ENCODE data around the gene CCDC183. TPM values are rescaled to one million over a fixed set of nuclear protein-coding genes. Genes with fewer than 3 reads are reported as not detected.

The CCDC183 gene
- polyA plus RNA-seq, 2 donors, result 0.32 to 1.1 TPM

GRCh38 chr9:136821826-136822544, 25.8 kb downstream of the CCDC183 start:
- WGBS, 2 donors, result 81 to 86% methylated on average over 41 to 42 of the region's 42 CpGs
- Histone ChIP-seq H3K9me3 (ENCODE audit: control insufficient read depth in 2 of 2, insufficient read depth in 1 of 2, low read depth in 1 of 2, low read length in 1 of 2) (no peaks in the 10 kb centered on the region), H3K27ac (ENCODE audit: low read depth in 2 of 2, low read length in 1 of 2) (no peak overlapping the region), H3K4me3 (ENCODE audit: low read depth in 1 of 2, low read length in 2 of 2) (no peak overlapping the region), H3K4me1 (ENCODE audit: control insufficient read depth in 2 of 2, insufficient read depth in 2 of 2, low read length in 1 of 2) (no peaks in the 10 kb centered on the region), H3K27me3 (ENCODE audit: control insufficient read depth in 1 of 2, insufficient read depth in 2 of 2, low read length in 2 of 2) (no peaks in the 10 kb centered on the region), H3K36me3 (ENCODE audit: control insufficient read depth in 2 of 2, insufficient read depth in 2 of 2, low read length in 1 of 2) (peaks cover 13 to 22% of the 10 kb centered on the region in 2 donors)

- WGBS, 2 donors, result 86 to 87% methylated on average over 30 of the region's 30 CpGs
- H3K27me3 ChIP-seq (ENCODE audit: control insufficient read depth in 1 of 2, insufficient read depth in 2 of 2, low read length in 2 of 2), result no peaks in the 10 kb centered on the region
- peaks cover 13 to 29% of the 10 kb centered on the region in 2 donors for H3K36me3 ChIP-seq (ENCODE audit: control insufficient read depth in 2 of 2, insufficient read depth in 2 of 2, low read length in 1 of 2)
- H3K4me3 ChIP-seq (ENCODE audit: low read depth in 1 of 2, low read length in 2 of 2), result no peak overlapping the region
- H3K27ac ChIP-seq (ENCODE audit: low read depth in 2 of 2, low read length in 1 of 2), result no peak overlapping the region
- no peaks in the 10 kb centered on the region for H3K9me3 ChIP-seq (ENCODE audit: control insufficient read depth in 2 of 2, insufficient read depth in 1 of 2, low read depth in 1 of 2, low read length in 1 of 2)
- H3K4me1 ChIP-seq (ENCODE audit: control insufficient read depth in 2 of 2, insufficient read depth in 2 of 2, low read length in 1 of 2), result no peaks in the 10 kb centered on the region
Measured at GRCh38 chr9:136823136-136824046, 27.3 kb downstream of the CCDC183 start.

- H3K9me3 ChIP-seq (ENCODE audit: control insufficient read depth in 2 of 2, insufficient read depth in 1 of 2, low read depth in 1 of 2, low read length in 1 of 2), result no peaks in the 10 kb centered on the region
- no peak overlapping the region for H3K4me3 ChIP-seq (ENCODE audit: low read depth in 1 of 2, low read length in 2 of 2)
- H3K27me3 ChIP-seq (ENCODE audit: control insufficient read depth in 1 of 2, insufficient read depth in 2 of 2, low read length in 2 of 2), result no peaks in the 10 kb centered on the region
- no peak overlapping the region for H3K27ac ChIP-seq (ENCODE audit: low read depth in 2 of 2, low read length in 1 of 2)
- H3K4me1 ChIP-seq (ENCODE audit: control insufficient read depth in 2 of 2, insufficient read depth in 2 of 2, low read length in 1 of 2), result no peaks in the 10 kb centered on the region
- H3K36me3 ChIP-seq (ENCODE audit: control insufficient read depth in 2 of 2, insufficient read depth in 2 of 2, low read length in 1 of 2), result peaks cover 15 to 41% of the 10 kb centered on the region in 2 donors
- 86 to 90% methylated on average over 20 to 21 of the region's 21 CpGs for whole genome bisulfite sequencing, 2 donors
Measured at GRCh38 chr9:136824496-136825225, 28.5 kb downstream of the CCDC183 start.

- Histone ChIP-seq H3K36me3 (ENCODE audit: control insufficient read depth in 2 of 2, insufficient read depth in 2 of 2, low read length in 1 of 2) (peaks cover 21 to 50% of the 10 kb centered on the region in 2 donors), H3K27ac (ENCODE audit: low read depth in 2 of 2, low read length in 1 of 2) (no peak overlapping the region), H3K9me3 (ENCODE audit: control insufficient read depth in 2 of 2, insufficient read depth in 1 of 2, low read depth in 1 of 2, low read length in 1 of 2) (no peaks in the 10 kb centered on the region), H3K4me1 (ENCODE audit: control insufficient read depth in 2 of 2, insufficient read depth in 2 of 2, low read length in 1 of 2) (no peaks in the 10 kb centered on the region), H3K27me3 (ENCODE audit: control insufficient read depth in 1 of 2, insufficient read depth in 2 of 2, low read length in 2 of 2) (no peaks in the 10 kb centered on the region), H3K4me3 (ENCODE audit: low read depth in 1 of 2, low read length in 2 of 2) (no peak overlapping the region)
- 89 to 93% methylated on average over 42 to 44 of the region's 44 CpGs for WGBS, 2 donors
Measured at GRCh38 chr9:136825295-136826187, 29.4 kb downstream of the CCDC183 start.

GRCh38 chr9:136826188-136826541, 30.0 kb downstream of the CCDC183 start:
- peaks cover 21 to 52% of the 10 kb centered on the region in 2 donors for H3K36me3 ChIP-seq (ENCODE audit: control insufficient read depth in 2 of 2, insufficient read depth in 2 of 2, low read length in 1 of 2)

GRCh38 chr9:136826703-136827582, 30.8 kb downstream of the CCDC183 start:
- H3K27me3 ChIP-seq (ENCODE audit: control insufficient read depth in 1 of 2, insufficient read depth in 2 of 2, low read length in 2 of 2), result no peaks in the 10 kb centered on the region
- peaks cover 21 to 60% of the 10 kb centered on the region in 2 donors for H3K36me3 ChIP-seq (ENCODE audit: control insufficient read depth in 2 of 2, insufficient read depth in 2 of 2, low read length in 1 of 2)
- H3K9me3 ChIP-seq (ENCODE audit: control insufficient read depth in 2 of 2, insufficient read depth in 1 of 2, low read depth in 1 of 2, low read length in 1 of 2), result no peaks in the 10 kb centered on the region
- no peaks in the 10 kb centered on the region for H3K4me1 ChIP-seq (ENCODE audit: control insufficient read depth in 2 of 2, insufficient read depth in 2 of 2, low read length in 1 of 2)
- no peak overlapping the region for H3K4me3 ChIP-seq (ENCODE audit: low read depth in 1 of 2, low read length in 2 of 2)
- WGBS, 2 donors, result 83 to 90% methylated on average over 24 of the region's 24 CpGs
- H3K27ac ChIP-seq (ENCODE audit: low read depth in 2 of 2, low read length in 1 of 2), result no peak overlapping the region

More at GRCh38 chr9:136826188-136826541, 30.0 kb downstream of the CCDC183 start:
- Histone ChIP-seq H3K4me3 (ENCODE audit: low read depth in 1 of 2, low read length in 2 of 2) (no peak overlapping the region), H3K27me3 (ENCODE audit: control insufficient read depth in 1 of 2, insufficient read depth in 2 of 2, low read length in 2 of 2) (no peaks in the 10 kb centered on the region), H3K9me3 (ENCODE audit: control insufficient read depth in 2 of 2, insufficient read depth in 1 of 2, low read depth in 1 of 2, low read length in 1 of 2) (no peaks in the 10 kb centered on the region), H3K4me1 (ENCODE audit: control insufficient read depth in 2 of 2, insufficient read depth in 2 of 2, low read length in 1 of 2) (no peaks in the 10 kb centered on the region), H3K27ac (ENCODE audit: low read depth in 2 of 2, low read length in 1 of 2) (no peak overlapping the region)
- 88 to 94% methylated on average over 10 to 17 of the region's 17 CpGs for WGBS, 2 donors

GRCh38 chr9:136827794-136828473, 31.8 kb downstream of the CCDC183 start:
- 89 to 93% methylated on average over 14 of the region's 14 CpGs for WGBS, 2 donors
- H3K9me3 ChIP-seq (ENCODE audit: control insufficient read depth in 2 of 2, insufficient read depth in 1 of 2, low read depth in 1 of 2, low read length in 1 of 2), result no peaks in the 10 kb centered on the region
- H3K36me3 ChIP-seq (ENCODE audit: control insufficient read depth in 2 of 2, insufficient read depth in 2 of 2, low read length in 1 of 2), result peaks cover 21 to 68% of the 10 kb centered on the region in 2 donors
- H3K4me3 ChIP-seq (ENCODE audit: low read depth in 1 of 2, low read length in 2 of 2), result no peak overlapping the region
- H3K4me1 ChIP-seq (ENCODE audit: control insufficient read depth in 2 of 2, insufficient read depth in 2 of 2, low read length in 1 of 2), result no peaks in the 10 kb centered on the region
- no peaks in the 10 kb centered on the region for H3K27me3 ChIP-seq (ENCODE audit: control insufficient read depth in 1 of 2, insufficient read depth in 2 of 2, low read length in 2 of 2)
- H3K27ac ChIP-seq (ENCODE audit: low read depth in 2 of 2, low read length in 1 of 2), result no peak overlapping the region
